ENCODE results near the gene SOWAHA.

- no peak for TF ChIP-seq POLR2AphosphoS5 (IDR thresholded peaks at IDR 0.05)
- no peak for TF ChIP-seq CTCF (IDR thresholded peaks at IDR 0.05; ENCODE audit: poor library complexity, severe bottlenecking)
- no peak for TF ChIP-seq TAF1 (IDR thresholded peaks at IDR 0.05; ENCODE audit: low read depth)
- TF ChIP-seq EZH2 (IDR thresholded peaks at IDR 0.05; ENCODE audit: borderline replicate concordance, insufficient read depth, low read length, poor library complexity, severe bottlenecking), result no peak
Measured at GRCh38 chr5:132840896-132841295, 27.8 kb downstream of the SOWAHA start.

Data from neural cell (in vitro differentiated cells).